IMR-90 (cell line): ENCODE measurements around the gene ANXA2. TPM values are rescaled to one million over a fixed set of nuclear protein-coding genes. Genes with fewer than 3 reads are reported as not detected.
A peak's percentile ranks its signal among the peaks of the same experiment; 100 is the strongest.

Experiments used
- ATAC-seq: fragments of 200-7000 bp; cut with Tn5 transposase; 2 replicates; pipeline ENCODE4 v1.9.1; 2020; ENCODE audit warnings: low read depth, mild to moderate bottlenecking, moderate library complexity
- BruUV-seq: library from RNA; stranded (reverse); fragments of 400-500 nt; replicated peaks from 2 replicates; lab custom pipeline; 2021; lab: Mats Ljungman, UMichigan
- CTCF ChIA-PET: fragments of 300-600 bp; formaldehyde crosslinking; extraction: SDS; loops from one replicate; lab custom pipeline; 2021; ENCODE audit warnings: antibody characterized with exemption; lab: Yijun Ruan, JAX
- POLR2A ChIA-PET: fragments of 300-600 bp; sonication (Branson Sonifier 250); formaldehyde crosslinking; loops from one replicate; lab custom pipeline; 2022; ENCODE audit warnings: antibody characterized with exemption; ENCODE audit not compliant: unreplicated experiment; lab: Charles Lee
- DNase-seq: peaks from one replicate; pipeline ENCODE4 v3.0.0; 2013
- H2AFZ ChIP-seq: replicated peaks from 2 replicates; pipeline ENCODE3; 2013; ENCODE audit warnings: low read length, mild to moderate bottlenecking; ENCODE audit not compliant: poor library complexity
- H2AK5ac ChIP-seq: 2 replicates; pipeline ENCODE4 v1.6.1; 2013; ENCODE audit warnings: low read depth, low read length, inconsistent platforms
- H2AK9ac ChIP-seq: replicated peaks from 2 replicates; pipeline ENCODE3; 2013; ENCODE audit warnings: mild to moderate bottlenecking, low read depth, low read length, moderate library complexity; ENCODE audit not compliant: poor library complexity
- H2BK120ac ChIP-seq: 2 replicates; pipeline ENCODE4 v1.6.1; 2013; ENCODE audit warnings: low read depth, low read length, inconsistent platforms
- H2BK15ac ChIP-seq: 3 replicates; pipeline ENCODE4 v1.6.1; 2013; ENCODE audit warnings: low read depth, low read length, inconsistent platforms
- H2BK20ac ChIP-seq: 2 replicates; pipeline ENCODE4 v1.6.1; 2013; ENCODE audit warnings: low read depth, mild to moderate bottlenecking, inconsistent platforms, low read length, moderate library complexity
- H2BK5ac ChIP-seq: 2 replicates; pipeline ENCODE4 v1.6.1; 2013; ENCODE audit warnings: mild to moderate bottlenecking, low read depth, low read length, inconsistent platforms; ENCODE audit not compliant: poor library complexity, severe bottlenecking
- H3K14ac ChIP-seq: replicated peaks from 2 replicates; pipeline ENCODE4 v1.6.1; 2013; ENCODE audit warnings: low read depth, low read length, inconsistent platforms
- H3K18ac ChIP-seq: 2 replicates; pipeline ENCODE4 v1.6.1; 2013; ENCODE audit warnings: low read depth, low read length, control low read depth
- H3K23ac ChIP-seq: 2 replicates; pipeline ENCODE4 v1.6.1; 2013; ENCODE audit warnings: low read depth, low read length, inconsistent platforms
- H3K27ac ChIP-seq: 2 replicates; pipeline ENCODE4 v1.5.1; 2013; ENCODE audit warnings: mild to moderate bottlenecking, control low read depth, low read length; ENCODE audit not compliant: insufficient read depth
- H3K27me3 ChIP-seq: 2 replicates; pipeline ENCODE4 v1.6.1; 2013; ENCODE audit warnings: low read length; ENCODE audit not compliant: control insufficient read depth, insufficient read depth
- H3K36me3 ChIP-seq: 2 replicates; pipeline ENCODE4 v1.6.1; 2013; ENCODE audit warnings: low read length, mixed read lengths; ENCODE audit not compliant: control insufficient read depth, insufficient read depth
- H3K4ac ChIP-seq: 2 replicates; pipeline ENCODE4 v1.6.1; 2013; ENCODE audit warnings: low read depth, low read length, inconsistent platforms
- H3K4me1 ChIP-seq: 2 replicates; pipeline ENCODE4 v1.6.1; 2013; ENCODE audit warnings: low read length, mixed read lengths; ENCODE audit not compliant: control insufficient read depth, insufficient read depth
- H3K4me2 ChIP-seq: 2 replicates; pipeline ENCODE4 v1.6.1; 2013; ENCODE audit warnings: low read depth, mild to moderate bottlenecking, control low read depth, low read length, moderate library complexity
- H3K4me3 ChIP-seq: 2 replicates; pipeline ENCODE4 v1.5.1; 2013; ENCODE audit warnings: low read depth, mild to moderate bottlenecking, control low read depth, low read length, moderate library complexity; ENCODE audit not compliant: insufficient read depth
- H3K56ac ChIP-seq: 2 replicates; pipeline ENCODE4 v1.6.1; 2013; ENCODE audit warnings: low read length, inconsistent platforms; ENCODE audit not compliant: insufficient read depth; ENCODE audit errors: extremely low read depth
- H3K79me1 ChIP-seq, 2 experiments: 2 replicates each; pipeline ENCODE4 v1.6.1; 2013; ENCODE audit warnings: low read length in 2 of 2, inconsistent platforms in 1 of 2, low read depth in 1 of 2
- H3K9ac ChIP-seq: 2 replicates; pipeline ENCODE4 v1.6.1; 2013; ENCODE audit warnings: low read depth, low read length, control low read depth
- H3K9me1 ChIP-seq: 2 replicates; pipeline ENCODE4 v1.6.1; 2013; ENCODE audit warnings: low read length, inconsistent platforms; ENCODE audit not compliant: insufficient read depth
- H3K9me3 ChIP-seq: 2 replicates; pipeline ENCODE4 v1.6.1; 2013; ENCODE audit warnings: low read length; ENCODE audit not compliant: control insufficient read depth, insufficient read depth
- H4K20me1 ChIP-seq: 2 replicates; pipeline ENCODE4 v1.6.1; 2013; ENCODE audit warnings: low read length, inconsistent platforms; ENCODE audit not compliant: insufficient read depth
- H4K5ac ChIP-seq: 2 replicates; pipeline ENCODE4 v1.6.1; 2013; ENCODE audit warnings: mild to moderate bottlenecking, low read depth, low read length, control low read depth
- H4K8ac ChIP-seq, 2 experiments: 2 replicates each; pipeline ENCODE4 v1.6.1; 2013; ENCODE audit warnings: low read depth in 2 of 2, low read length in 2 of 2, control low read depth in 1 of 2, inconsistent platforms in 1 of 2
- H4K91ac ChIP-seq: 2 replicates; pipeline ENCODE4 v1.6.1; 2013; ENCODE audit warnings: low read depth, low read length, inconsistent platforms; ENCODE audit not compliant: insufficient read depth
- CHD1 ChIP-seq: IDR thresholded peaks from 2 replicates; pipeline ENCODE4 v1.6.1; 2012; ENCODE audit warnings: low read depth, low read length, improper control_type of control experiment
- FOS ChIP-seq: fragments of 150-350 bp; IDR thresholded peaks from 2 replicates; pipeline ENCODE4 v1.6.1; 2016; ENCODE audit warnings: low read depth, low read length
- MAZ ChIP-seq: IDR thresholded peaks from 2 replicates; pipeline ENCODE4 v1.6.1; 2012; ENCODE audit warnings: low read depth, mild to moderate bottlenecking, low read length, improper control_type of control experiment, moderate library complexity, borderline replicate concordance
- MXI1 ChIP-seq: IDR thresholded peaks from 2 replicates; pipeline ENCODE4 v1.6.1; 2012; ENCODE audit warnings: low read depth, mild to moderate bottlenecking, low read length, moderate library complexity, borderline replicate concordance
- RCOR1 ChIP-seq: IDR thresholded peaks from 2 replicates; pipeline ENCODE4 v1.6.1; 2012; ENCODE audit warnings: mild to moderate bottlenecking, low read length, improper control_type of control experiment; ENCODE audit not compliant: insufficient replicate concordance
- WGBS, 2 experiments: methylation state at CpG; one replicate each; pipeline versions ENCODE4 v1.1.5 to v1.1.7; 2013; ENCODE audit warnings: missing lambda C conversion rate in 2 of 2; ENCODE audit not compliant: insufficient read length in 1 of 2; ENCODE audit errors: extremely low coverage in 2 of 2; 5-methylcytosine and 5-hydroxymethylcytosine counted together
- dilution Hi-C: fragments of 300-500 bp; cut with HindIII; formaldehyde crosslinking; loops from one replicate; pipeline ENCODE4 v1.14.3; 2018; ENCODE audit warnings: low sequenced_read_pairs; ENCODE audit not compliant: unreplicated experiment
- in situ Hi-C: fragments of 300-500 bp; cut with MboI; formaldehyde crosslinking; loops from 3 replicates; pipeline ENCODE4 v1.14.3; 2019; ENCODE audit warnings: low sequenced_read_pairs, inconsistent platforms, mixed read lengths
- intact Hi-C: fragments of 100-400 bp; cut with micrococcal nuclease; formaldehyde crosslinking; loops from 2 replicates; pipeline ENCODE4 v1.10.0; 2022
- polyA plus RNA-seq, 3 experiments: library from polyadenylated mRNA; depleted of rRNA; stranded (reverse); fragments of >200 nt; gene quantifications; 2 replicates each; pipeline ENCODE4 v1.2.3, GENCODE V29; 2012; ENCODE audit warnings: low replicate concordance in 1 of 3
- total RNA-seq: library from RNA; depleted of rRNA; stranded (reverse); fragments of >200 nt; gene quantifications from 2 replicates; pipeline ENCODE4 v1.2.3, GENCODE V29; 2012

The ANXA2 gene
- total and polyA plus RNA-seq, 2 of the 4 experiments (the other 2 are of a cell fraction), result 7,454 to 8,412 TPM

- Histone ChIP-seq H4K8ac (no peak overlapping the region), H3K9me1 (no peaks in the 10 kb centered on the region), H2BK15ac (no peak overlapping the region), H3K4ac (no peak overlapping the region), H2BK120ac (no peak overlapping the region), H3K14ac (0 out of 2 replicates have a peak overlapping the region, but pooled peaks have one; percentile 22), H3K4me2 (no peak overlapping the region), H3K9ac (no peak overlapping the region), H4K20me1 (peaks cover 4% of the 10 kb centered on the region; the same call in 1 of the 2 replicates), H3K9me3 (no peaks in the 10 kb centered on the region), H2BK5ac (no peak overlapping the region), H3K18ac (no peak overlapping the region), H3K56ac (no peak overlapping the region), H3K27me3 (no peaks in the 10 kb centered on the region), H2AFZ (no peak overlapping the region), H3K23ac (0 out of 2 replicates have a peak overlapping the region, but pooled peaks have one; percentile 62), H4K5ac (no peak overlapping the region; the same call in 1 of the 2 replicates), H3K36me3 (no peaks in the 10 kb centered on the region), H3K27ac (no peak overlapping the region), H3K4me1 (peaks cover 2% of the 10 kb centered on the region), H3K4me3 (no peak overlapping the region), H3K79me1 (peaks cover 0 to 9% of the 10 kb centered on the region in 2 experiments; a peak in 3 of 4 replicates), H2AK5ac (no peak overlapping the region), H2AK9ac (no peak overlapping the region), H4K91ac (no peak overlapping the region), H2BK20ac (no peak overlapping the region)
- in situ Hi-C loops (loop anchor here (5.0 to 25.0 kb wide), 2 partner anchors 80 to 755 kb away; partner anchors contain the start of gene BNIP2), intact Hi-C loops (no loop called here), dilution Hi-C loops (no loop called here)
- whole genome bisulfite sequencing, 2 experiments, result no CpG with 5 or more reads among the region's 3 CpGs
- ChIA-PET POLR2A (no interaction called here), CTCF (interaction anchor here (1.0 kb wide), 1 partner anchor 116 kb away, joined by 4 read pairs; no protein-coding TSS in a partner anchor)
- DNase-seq, result peak; percentile 48
- no peak for ATAC-seq
- TF ChIP-seq MXI1 (no peak), MAZ (no peak), CHD1 (no peak), FOS (no peak), RCOR1 (no peak)
- BruUV-seq, result no TSS peak
Measured at GRCh38 chr15:60442763-60443162, 45.0 kb upstream of the ANXA2 start.
